ENCODE results near the gene ENAH.

The ENAH gene

GRCh38 chr1:225556694-225557093 is 96.2 kb downstream of the ENAH start:
- H3K4me1 Mint-ChIP-seq: no peaks in the 10 kb centered on the region
- DNase-seq: no peak
- H3K4me3 Mint-ChIP-seq: no peak overlapping the region
- H3K36me3 Mint-ChIP-seq: no peaks in the 10 kb centered on the region
- H3K27me3 Mint-ChIP-seq: peaks cover 6% of the 10 kb centered on the region
- CTCF ChIA-PET: interaction anchor here (1.0 to 1.8 kb wide), 4 partner anchors 20 to 354 kb away, joined by 3 to 6 read pairs (median 4); no protein-coding TSS in a partner anchor
- H3K27ac Mint-ChIP-seq: no peak overlapping the region
- no peaks in the 10 kb centered on the region for H3K9me3 Mint-ChIP-seq

DNA sequence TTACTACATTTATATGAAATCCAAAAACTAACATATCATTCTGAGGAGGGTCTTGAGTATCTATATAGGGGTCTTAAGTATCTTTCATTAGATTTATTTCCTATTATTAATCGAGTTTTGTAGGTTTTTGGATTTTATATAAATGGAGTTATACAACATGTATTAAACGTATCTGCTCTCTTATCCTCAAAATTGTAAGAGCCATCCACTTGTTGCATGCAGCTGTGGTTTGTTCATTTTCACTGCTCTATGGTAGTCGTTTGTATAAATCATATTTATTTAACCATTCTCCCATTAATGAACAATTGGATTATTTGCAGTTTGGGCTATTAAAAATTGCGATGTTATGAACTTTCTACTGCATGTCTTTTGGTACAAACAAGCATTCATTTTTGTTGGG is 97.1 kb downstream of the ENAH start:
- Mint-ChIP-seq H3K9me3 (no peaks in the 10 kb centered on the region), H3K27ac (no peak overlapping the region), H3K4me1 (no peaks in the 10 kb centered on the region), H3K4me3 (no peak overlapping the region), H3K27me3 (peaks cover 6% of the 10 kb centered on the region), H3K36me3 (no peaks in the 10 kb centered on the region)
- CTCF ChIA-PET: interaction anchor here (1.3 to 1.8 kb wide), 3 partner anchors 21 to 355 kb away, joined by 4 to 6 read pairs (median 4); no protein-coding TSS in a partner anchor
- DNase-seq: no peak

DNA sequence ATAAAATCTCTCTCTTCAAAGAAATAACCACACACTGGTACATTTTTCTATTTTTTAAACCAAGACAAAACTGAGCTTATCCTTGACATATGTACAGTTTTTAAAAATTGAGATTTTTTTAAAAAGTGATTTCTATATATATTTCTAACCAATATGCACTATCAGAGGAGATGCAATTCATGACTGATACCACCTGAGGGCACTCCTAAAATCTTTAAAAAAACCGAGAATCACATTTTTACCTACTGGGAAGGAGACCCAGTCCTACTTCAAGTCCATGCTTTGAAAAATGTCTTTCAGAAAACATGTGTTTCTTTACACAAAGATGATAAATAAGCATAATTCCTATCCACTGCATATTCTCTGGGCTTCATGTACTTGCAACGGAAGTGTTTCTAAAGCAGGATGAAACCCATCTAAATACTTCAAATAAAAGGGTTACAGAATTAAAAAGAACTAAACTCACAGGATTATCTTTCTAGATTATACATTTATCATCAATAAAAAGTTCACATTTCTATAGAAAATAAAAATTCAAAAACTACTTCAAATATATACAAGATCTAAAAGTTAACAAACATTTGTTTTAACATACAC is 98.6 kb downstream of the ENAH start:
- no peak overlapping the region for H3K4me3 Mint-ChIP-seq
- DNase-seq: no peak

GRCh38 chr1:225549821-225550220 is 103.1 kb downstream of the ENAH start:
- H3K4me1 Mint-ChIP-seq: peaks cover 4% of the 10 kb centered on the region
- H3K27me3 Mint-ChIP-seq: no peaks in the 10 kb centered on the region
- DNase-seq: no peak
- no peak overlapping the region for H3K4me3 Mint-ChIP-seq
- H3K36me3 Mint-ChIP-seq: no peaks in the 10 kb centered on the region
- CTCF ChIA-PET: no interaction called here
- H3K27ac Mint-ChIP-seq: no peak overlapping the region
- no peaks in the 10 kb centered on the region for H3K9me3 Mint-ChIP-seq

More for the DNA sequence above, 98.6 kb downstream of the ENAH start:
- H3K4me1 Mint-ChIP-seq: no peaks in the 10 kb centered on the region
- peaks cover under 1% of the 10 kb centered on the region for H3K27me3 Mint-ChIP-seq
- no peaks in the 10 kb centered on the region for H3K36me3 Mint-ChIP-seq
- CTCF ChIA-PET: interaction anchor here (0.6 to 1.4 kb wide), 7 partner anchors 9 to 357 kb away, joined by 3 to 4 read pairs (median 3); no protein-coding TSS in a partner anchor
- H3K9me3 Mint-ChIP-seq: no peaks in the 10 kb centered on the region
- H3K27ac Mint-ChIP-seq: no peak overlapping the region

DNA sequence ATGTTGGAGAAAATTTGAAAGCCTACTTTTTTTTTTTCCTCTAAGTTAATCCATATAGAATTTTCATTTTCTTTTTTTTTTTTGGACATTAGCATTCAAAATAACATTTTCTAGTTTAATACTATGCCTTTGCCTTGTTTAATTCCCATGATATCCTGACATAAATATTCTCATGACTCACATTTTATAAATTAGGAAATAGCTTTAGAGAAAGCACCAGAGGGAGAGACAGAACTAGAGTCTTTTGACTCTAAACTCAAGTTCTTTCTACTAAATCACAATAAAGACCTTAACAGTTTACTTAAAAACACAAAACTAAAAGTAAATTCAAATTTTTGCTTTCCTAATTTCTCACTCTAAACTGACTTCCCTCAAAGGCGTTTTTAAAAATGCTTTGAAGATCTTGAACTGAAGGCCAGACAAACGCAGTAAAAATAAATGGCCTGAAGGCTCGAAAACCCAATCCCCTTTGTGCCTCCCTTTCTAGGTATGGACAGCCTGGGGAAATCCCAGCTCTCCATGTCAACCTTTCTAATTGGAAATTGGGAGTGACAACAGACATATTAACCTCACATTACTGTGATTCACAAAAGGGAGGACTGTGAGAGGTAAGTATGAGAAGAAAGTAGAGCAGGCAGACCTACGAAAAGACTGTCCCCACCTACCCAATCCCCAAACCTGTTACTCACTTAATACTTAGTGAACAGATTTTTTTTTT is 104.6 kb downstream of the ENAH start:
- CTCF ChIA-PET: interaction anchor here (0.6 kb wide), 1 partner anchor 132 kb away, joined by 4 read pairs; no protein-coding TSS in a partner anchor
- Mint-ChIP-seq H3K4me1 (peaks cover 4% of the 10 kb centered on the region), H3K27me3 (no peaks in the 10 kb centered on the region), H3K4me3 (no peak overlapping the region), H3K27ac (no peak overlapping the region), H3K36me3 (no peaks in the 10 kb centered on the region), H3K9me3 (no peaks in the 10 kb centered on the region)
- no peak for DNase-seq

GRCh38 chr1:225545649-225546048 is 107.3 kb downstream of the ENAH start:
- Mint-ChIP-seq H3K4me3 (no peak overlapping the region), H3K4me1 (peaks cover 4% of the 10 kb centered on the region), H3K27ac (no peak overlapping the region), H3K9me3 (no peaks in the 10 kb centered on the region), H3K36me3 (no peaks in the 10 kb centered on the region), H3K27me3 (peaks cover 7% of the 10 kb centered on the region)
- CTCF ChIA-PET: interaction anchor here (1.1 to 1.5 kb wide), 2 partner anchors 8 to 9 kb away, joined by 3 read pairs; no protein-coding TSS in a partner anchor
- DNase-seq: no peak

- no peak overlapping the region for H3K4me3 Mint-ChIP-seq
- peaks cover 4% of the 10 kb centered on the region for H3K4me1 Mint-ChIP-seq
- H3K27me3 Mint-ChIP-seq: peaks cover 7% of the 10 kb centered on the region
- CTCF ChIA-PET: interaction anchor here (1.1 to 1.5 kb wide), 2 partner anchors 9 to 10 kb away, joined by 3 read pairs; no protein-coding TSS in a partner anchor
- no peak overlapping the region for H3K27ac Mint-ChIP-seq
- H3K36me3 Mint-ChIP-seq: no peaks in the 10 kb centered on the region
- no peaks in the 10 kb centered on the region for H3K9me3 Mint-ChIP-seq
- DNase-seq: no peak
These were observed 108.0 kb downstream of the ENAH start for GRCh38 chr1:225544924-225545323.

DNA sequence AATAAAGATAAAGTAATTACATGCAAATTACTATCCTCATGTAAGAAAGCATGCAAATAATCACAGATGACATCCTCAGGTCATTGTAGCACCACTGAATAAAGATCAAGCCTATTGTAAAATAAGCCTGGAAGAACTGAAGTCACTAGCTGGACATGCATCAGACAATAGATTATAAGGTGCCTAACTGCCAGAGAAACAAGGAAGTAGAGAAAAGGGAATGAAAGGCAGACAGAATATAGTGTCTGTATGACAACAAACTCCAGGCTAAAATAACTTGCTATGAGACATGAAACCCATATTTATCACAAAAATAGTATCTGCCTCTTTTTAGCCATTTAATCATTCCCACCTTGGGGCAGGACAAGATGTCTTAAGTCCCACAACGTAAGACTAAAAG is 108.7 kb downstream of the ENAH start:
- CTCF ChIA-PET: interaction anchor here (1.5 kb wide), 1 partner anchor 10 kb away, joined by 3 read pairs; no protein-coding TSS in a partner anchor
- Mint-ChIP-seq H3K27me3 (peaks cover 7% of the 10 kb centered on the region), H3K9me3 (no peaks in the 10 kb centered on the region), H3K4me3 (no peak overlapping the region), H3K36me3 (no peaks in the 10 kb centered on the region), H3K4me1 (peaks cover 4% of the 10 kb centered on the region), H3K27ac (no peak overlapping the region)
- DNase-seq: no peak

DNA sequence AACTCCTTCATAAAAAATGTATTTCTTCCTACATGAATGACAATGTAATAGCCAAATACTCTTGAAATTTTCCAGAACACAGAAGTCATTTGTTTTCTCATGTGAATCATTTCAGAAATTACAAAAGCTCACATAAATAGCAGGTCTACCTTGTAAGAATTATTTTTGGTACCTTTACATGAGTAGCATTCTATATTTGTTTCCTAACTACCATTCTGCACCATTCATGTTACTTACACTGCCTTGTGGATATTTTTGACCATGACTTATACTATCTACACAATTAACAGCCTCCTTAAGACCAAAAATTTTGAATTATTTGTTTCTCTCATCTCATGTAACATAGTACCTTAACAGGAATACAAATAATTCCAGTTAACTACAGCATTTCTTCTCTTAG is 109.6 kb downstream of the ENAH start:
- H3K9me3 Mint-ChIP-seq: no peaks in the 10 kb centered on the region
- no peak for DNase-seq
- H3K27me3 Mint-ChIP-seq: peaks cover 10% of the 10 kb centered on the region
- H3K27ac Mint-ChIP-seq: no peak overlapping the region
- no peaks in the 10 kb centered on the region for H3K36me3 Mint-ChIP-seq
- peaks cover 4% of the 10 kb centered on the region for H3K4me1 Mint-ChIP-seq
- CTCF ChIA-PET: no interaction called here
- no peak overlapping the region for H3K4me3 Mint-ChIP-seq

GRCh38 chr1:225541383-225541782 is 111.5 kb downstream of the ENAH start:
- CTCF ChIA-PET: no interaction called here
- H3K27ac Mint-ChIP-seq: no peak overlapping the region

DNA sequence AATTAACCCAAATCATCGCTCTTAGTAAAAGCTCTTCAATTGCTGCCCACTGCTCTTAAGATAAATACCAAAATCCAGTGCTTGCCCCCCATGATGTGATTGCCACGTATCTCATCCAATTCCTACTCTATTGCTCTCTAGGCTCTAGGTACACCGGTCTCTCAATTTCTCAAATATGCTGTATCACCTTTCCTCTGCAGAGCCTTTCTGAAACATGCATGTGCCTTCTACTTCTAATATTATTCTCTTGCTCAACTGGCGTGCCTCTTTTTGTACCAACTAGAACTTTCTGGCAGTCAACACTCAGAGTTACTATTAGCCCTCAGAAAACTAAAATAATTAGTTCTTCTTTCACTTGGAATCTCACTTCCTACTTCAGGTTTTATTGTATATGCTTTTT is 113.3 kb downstream of the ENAH start:
- DNase-seq: no peak
- CTCF ChIA-PET: no interaction called here

More at GRCh38 chr1:225541383-225541782, 111.5 kb downstream of the ENAH start:
- Mint-ChIP-seq H3K36me3 (no peaks in the 10 kb centered on the region), H3K4me1 (no peaks in the 10 kb centered on the region), H3K4me3 (no peak overlapping the region), H3K9me3 (no peaks in the 10 kb centered on the region), H3K27me3 (peaks cover 10% of the 10 kb centered on the region)
- no peak for DNase-seq

GRCh38 chr1:225539069-225539468 is 113.9 kb downstream of the ENAH start:
- no peaks in the 10 kb centered on the region for H3K9me3 Mint-ChIP-seq
- CTCF ChIA-PET: no interaction called here

More for the DNA sequence above, 113.3 kb downstream of the ENAH start:
- H3K4me3 Mint-ChIP-seq: no peak overlapping the region
- no peak overlapping the region for H3K27ac Mint-ChIP-seq
- no peaks in the 10 kb centered on the region for H3K9me3 Mint-ChIP-seq
- no peaks in the 10 kb centered on the region for H3K4me1 Mint-ChIP-seq
- H3K36me3 Mint-ChIP-seq: no peaks in the 10 kb centered on the region
- peaks cover 10% of the 10 kb centered on the region for H3K27me3 Mint-ChIP-seq

DNA sequence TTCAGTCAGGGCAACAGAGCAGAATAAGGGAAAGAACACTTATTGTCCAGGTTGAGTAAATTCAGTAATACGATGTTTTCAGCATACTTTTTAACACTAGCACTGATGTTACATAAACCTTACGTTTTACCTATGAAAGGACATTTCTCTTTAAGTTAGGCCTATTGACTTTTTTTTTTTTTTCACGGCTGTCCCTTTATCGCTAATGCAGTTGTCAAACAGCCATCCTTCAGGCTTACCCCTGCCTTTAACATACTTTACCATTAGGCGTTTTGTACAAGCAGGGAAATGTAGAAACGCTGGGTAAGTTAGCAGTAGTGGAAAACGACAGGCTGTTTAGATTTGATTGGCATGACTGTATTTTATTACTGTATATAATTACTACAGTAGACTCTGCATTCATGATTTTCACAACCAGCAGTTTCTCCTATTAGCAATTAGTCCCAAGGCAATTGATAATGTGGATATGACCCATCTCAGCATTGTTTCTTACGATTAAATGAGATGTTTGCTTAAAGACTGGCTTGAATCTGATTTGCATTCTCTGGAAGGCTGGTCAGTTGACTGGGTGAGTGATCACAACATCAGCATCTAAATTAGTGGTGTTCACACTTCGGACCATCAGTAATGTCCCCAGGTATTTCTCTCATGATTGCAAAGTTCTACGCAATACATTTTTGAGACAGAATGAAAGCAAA is 115.2 kb downstream of the ENAH start:
- no peak for DNase-seq
- H3K27me3 Mint-ChIP-seq: peaks cover 10% of the 10 kb centered on the region
- CTCF ChIA-PET: no interaction called here
- H3K4me1 Mint-ChIP-seq: no peaks in the 10 kb centered on the region
- no peak overlapping the region for H3K4me3 Mint-ChIP-seq
- H3K36me3 Mint-ChIP-seq: no peaks in the 10 kb centered on the region
- no peak overlapping the region for H3K27ac Mint-ChIP-seq
- H3K9me3 Mint-ChIP-seq: no peaks in the 10 kb centered on the region

More at GRCh38 chr1:225539069-225539468, 113.9 kb downstream of the ENAH start:
- Mint-ChIP-seq H3K27me3 (peaks cover 10% of the 10 kb centered on the region), H3K27ac (no peak overlapping the region), H3K4me1 (no peaks in the 10 kb centered on the region), H3K4me3 (no peak overlapping the region), H3K36me3 (no peaks in the 10 kb centered on the region)
- no peak for DNase-seq

- CTCF ChIA-PET: no interaction called here
- Mint-ChIP-seq H3K27ac (no peak overlapping the region), H3K36me3 (no peaks in the 10 kb centered on the region), H3K4me3 (no peak overlapping the region), H3K9me3 (no peaks in the 10 kb centered on the region), H3K27me3 (peaks cover 3% of the 10 kb centered on the region), H3K4me1 (no peaks in the 10 kb centered on the region)
- DNase-seq: no peak
These were observed 117.6 kb downstream of the ENAH start for GRCh38 chr1:225535280-225535679.

Measured in activated naive CD4-positive, alpha-beta T cell treated with anti-CD3 and anti-CD28 coated beads, Interleukin-2, amount 10 ng/mL, durations not matched to agents 7 days and 5 days (primary cell).